Astrocyte (in vitro differentiated cells and primary cell): Measurements from ENCODE around the gene PTPRM.

Experiments used
- EZH2 ChIP-seq: IDR thresholded peaks from 2 replicates; pipeline ENCODE4 v1.6.1; 2012; ENCODE audit warnings: mild to moderate bottlenecking, low read length, inconsistent platforms; ENCODE audit not compliant: insufficient read depth
- TF ChIP-seq, protein P1 (sequence below): IDR thresholded peaks from 2 replicates; pipeline ENCODE4 v1.5.1; 2011; ENCODE audit warnings: low read depth, mild to moderate bottlenecking, inconsistent platforms, low read length, moderate library complexity; ENCODE audit not compliant: insufficient read depth

DNA sequence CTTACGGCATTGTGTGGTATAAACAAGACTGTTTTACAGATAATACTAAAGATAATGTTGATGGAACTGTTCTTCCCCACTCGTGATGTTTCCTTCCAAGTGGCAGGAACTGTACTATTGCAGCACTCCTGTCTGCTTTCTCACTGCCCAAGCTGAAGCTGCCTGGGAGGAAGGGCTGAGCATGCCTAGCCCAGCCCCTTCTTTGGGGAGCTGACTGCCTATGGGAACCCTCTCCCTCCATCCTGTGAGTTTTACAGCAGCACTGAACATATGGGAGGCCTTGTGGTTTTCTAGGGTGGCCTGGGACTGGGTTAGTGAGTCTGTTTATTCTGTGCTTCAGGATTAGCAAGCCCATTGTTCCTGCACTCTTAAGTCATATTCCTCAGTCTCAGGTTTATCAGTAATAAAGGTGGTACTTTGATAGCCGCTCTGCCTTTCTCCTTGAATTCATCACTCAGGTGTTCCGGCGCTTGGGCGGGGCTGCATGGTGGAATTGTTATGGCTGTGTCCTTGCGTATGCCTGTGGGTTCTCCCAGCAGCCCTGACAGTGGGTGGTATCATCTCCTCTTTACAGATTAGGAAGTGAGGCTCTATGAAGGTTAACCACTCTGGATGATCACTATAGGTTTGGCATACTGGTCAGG, 379.7 kb downstream of the PTPRM start:
- TF ChIP-seq, protein P1, sequence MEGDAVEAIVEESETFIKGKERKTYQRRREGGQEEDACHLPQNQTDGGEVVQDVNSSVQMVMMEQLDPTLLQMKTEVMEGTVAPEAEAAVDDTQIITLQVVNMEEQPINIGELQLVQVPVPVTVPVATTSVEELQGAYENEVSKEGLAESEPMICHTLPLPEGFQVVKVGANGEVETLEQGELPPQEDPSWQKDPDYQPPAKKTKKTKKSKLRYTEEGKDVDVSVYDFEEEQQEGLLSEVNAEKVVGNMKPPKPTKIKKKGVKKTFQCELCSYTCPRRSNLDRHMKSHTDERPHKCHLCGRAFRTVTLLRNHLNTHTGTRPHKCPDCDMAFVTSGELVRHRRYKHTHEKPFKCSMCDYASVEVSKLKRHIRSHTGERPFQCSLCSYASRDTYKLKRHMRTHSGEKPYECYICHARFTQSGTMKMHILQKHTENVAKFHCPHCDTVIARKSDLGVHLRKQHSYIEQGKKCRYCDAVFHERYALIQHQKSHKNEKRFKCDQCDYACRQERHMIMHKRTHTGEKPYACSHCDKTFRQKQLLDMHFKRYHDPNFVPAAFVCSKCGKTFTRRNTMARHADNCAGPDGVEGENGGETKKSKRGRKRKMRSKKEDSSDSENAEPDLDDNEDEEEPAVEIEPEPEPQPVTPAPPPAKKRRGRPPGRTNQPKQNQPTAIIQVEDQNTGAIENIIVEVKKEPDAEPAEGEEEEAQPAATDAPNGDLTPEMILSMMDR: no peak
- TF ChIP-seq EZH2: no peak
